LNCAP (cell line): ENCODE measurements around the gene NRL.

Experiments used
- CTCF ChIP-seq: fragments of 450-650 bp; IDR thresholded peaks from 2 replicates; pipeline ENCODE4 v1.5.1; 2017; ENCODE audit warnings: mild to moderate bottlenecking

Gene NRL

GRCh38 chr14:24084440-24084839, 30.3 kb downstream of the NRL start:
- no peak for TF ChIP-seq CTCF

- no peak for TF ChIP-seq CTCF
Measured at GRCh38 chr14:24083462-24083861, 31.3 kb downstream of the NRL start.

- TF ChIP-seq CTCF, result no peak
Measured at GRCh38 chr14:24082411-24083080, 32.2 kb downstream of the NRL start.

GRCh38 chr14:24081739-24082211, 33.0 kb downstream of the NRL start:
- no peak for TF ChIP-seq CTCF

- no peak for TF ChIP-seq CTCF
Measured at GRCh38 chr14:24080888-24081738, 33.6 kb downstream of the NRL start.

GRCh38 chr14:24080142-24080530, 34.6 kb downstream of the NRL start:
- TF ChIP-seq CTCF, result no peak

- TF ChIP-seq CTCF, result no peak
Measured at GRCh38 chr14:24079491-24080141, 35.1 kb downstream of the NRL start.
